Mucosa of stomach (tissue), 1 donor: Measurements from ENCODE around the gene LSM7.
"Not testable (repeated sequence)": the region's sequence is repeated elsewhere in the genome, so short reads cannot be mapped to it uniquely, and the experiment has no call there.

Experiments used
- H3K27me3 ChIP-seq: one replicate; pipeline ENCODE4 v1.7.0; 2013; ENCODE audit warnings: mild to moderate bottlenecking, low read length; ENCODE audit not compliant: control insufficient read depth, insufficient read depth
- H3K36me3 ChIP-seq: one replicate; pipeline ENCODE4 v1.7.0; 2013; ENCODE audit warnings: low read length; ENCODE audit not compliant: control insufficient read depth, insufficient read depth
- H3K4me1 ChIP-seq: one replicate; pipeline ENCODE4 v1.7.0; 2013; ENCODE audit warnings: mild to moderate bottlenecking, low read length; ENCODE audit not compliant: control insufficient read depth, insufficient read depth
- H3K4me3 ChIP-seq: one replicate; pipeline ENCODE4 v1.7.0; 2013; ENCODE audit warnings: low read length
- H3K9ac ChIP-seq: one replicate; pipeline ENCODE4 v1.7.0; 2013; ENCODE audit warnings: mild to moderate bottlenecking, low read length, moderate library complexity
- H3K9me3 ChIP-seq: one replicate; pipeline ENCODE4 v1.7.0; 2013; ENCODE audit warnings: mild to moderate bottlenecking, low read length, moderate library complexity; ENCODE audit not compliant: control insufficient read depth
- donor health status: Pancreatic carcinoma.

The LSM7 gene

GRCh38 chr19:2352121-2352520 is 23.7 kb upstream of the LSM7 start:
- Histone ChIP-seq H3K36me3 (no peaks in the 10 kb centered on the region), H3K4me3 (no peak overlapping the region), H3K9me3 (no peaks in the 10 kb centered on the region), H3K9ac (no peak overlapping the region), H3K27me3 (no peaks in the 10 kb centered on the region), H3K4me1 (no peaks in the 10 kb centered on the region)

GRCh38 chr19:2351591-2351990 is 23.2 kb upstream of the LSM7 start:
- Histone ChIP-seq H3K36me3 (no peaks in the 10 kb centered on the region), H3K4me3 (no peak overlapping the region), H3K27me3 (no peaks in the 10 kb centered on the region)

GRCh38 chr19:2350656-2351055 is 22.3 kb upstream of the LSM7 start:
- H3K27me3 ChIP-seq: no peaks in the 10 kb centered on the region
- H3K4me3 ChIP-seq: no peak overlapping the region
- peaks cover 9% of the 10 kb centered on the region for H3K4me1 ChIP-seq
- H3K9me3 ChIP-seq: no peaks in the 10 kb centered on the region
- no peak overlapping the region for H3K9ac ChIP-seq
- no peaks in the 10 kb centered on the region for H3K36me3 ChIP-seq

More at GRCh38 chr19:2351591-2351990, 23.2 kb upstream of the LSM7 start:
- H3K4me1 ChIP-seq: no peaks in the 10 kb centered on the region
- H3K9me3 ChIP-seq: no peaks in the 10 kb centered on the region
- H3K9ac ChIP-seq: no peak overlapping the region

- H3K4me1 ChIP-seq: peaks cover 15% of the 10 kb centered on the region
- H3K9ac ChIP-seq, H3K27me3 ChIP-seq, H3K4me3 ChIP-seq, H3K36me3 ChIP-seq, H3K9me3 ChIP-seq: not testable (repeated sequence)
These were observed 21.4 kb upstream of the LSM7 start for GRCh38 chr19:2349818-2350217.

GRCh38 chr19:2345794-2346663 is 17.6 kb upstream of the LSM7 start:
- Histone ChIP-seq H3K9me3 (no peaks in the 10 kb centered on the region), H3K27me3 (no peaks in the 10 kb centered on the region), H3K36me3 (no peaks in the 10 kb centered on the region), H3K9ac (no peak overlapping the region), H3K4me1 (peaks cover 15% of the 10 kb centered on the region), H3K4me3 (no peak overlapping the region)

- Histone ChIP-seq H3K27me3 (no peaks in the 10 kb centered on the region), H3K9me3 (no peaks in the 10 kb centered on the region), H3K4me3 (no peak overlapping the region), H3K4me1 (peaks cover 15% of the 10 kb centered on the region), H3K36me3 (no peaks in the 10 kb centered on the region), H3K9ac (no peak overlapping the region)
These were observed 16.7 kb upstream of the LSM7 start for GRCh38 chr19:2345076-2345475.

- H3K9me3 ChIP-seq: no peaks in the 10 kb centered on the region
- H3K36me3 ChIP-seq: no peaks in the 10 kb centered on the region
- no peak overlapping the region for H3K4me3 ChIP-seq
- peaks cover 17% of the 10 kb centered on the region for H3K4me1 ChIP-seq
- H3K27me3 ChIP-seq: no peaks in the 10 kb centered on the region
- H3K9ac ChIP-seq: no peak overlapping the region
These were observed 16.0 kb upstream of the LSM7 start for GRCh38 chr19:2344381-2344870.

- Histone ChIP-seq H3K4me3 (no peak overlapping the region), H3K27me3 (no peaks in the 10 kb centered on the region), H3K36me3 (no peaks in the 10 kb centered on the region), H3K4me1 (peaks cover 24% of the 10 kb centered on the region), H3K9ac (no peak overlapping the region), H3K9me3 (no peaks in the 10 kb centered on the region)
These were observed 15.1 kb upstream of the LSM7 start for GRCh38 chr19:2343289-2343982.

GRCh38 chr19:2342656-2343288 is 14.4 kb upstream of the LSM7 start:
- no peaks in the 10 kb centered on the region for H3K36me3 ChIP-seq
- H3K27me3 ChIP-seq: no peaks in the 10 kb centered on the region
- H3K4me1 ChIP-seq: peaks cover 24% of the 10 kb centered on the region
- H3K9me3 ChIP-seq: no peaks in the 10 kb centered on the region
- H3K9ac ChIP-seq: no peak overlapping the region
- H3K4me3 ChIP-seq: no peak overlapping the region

- Histone ChIP-seq H3K36me3 (no peaks in the 10 kb centered on the region), H3K9ac (no peak overlapping the region), H3K4me1 (peaks cover 24% of the 10 kb centered on the region)
These were observed 13.6 kb upstream of the LSM7 start for GRCh38 chr19:2341982-2342381.

GRCh38 chr19:2341244-2341751 is 12.9 kb upstream of the LSM7 start:
- H3K36me3 ChIP-seq: no peaks in the 10 kb centered on the region

More at GRCh38 chr19:2341982-2342381, 13.6 kb upstream of the LSM7 start:
- Histone ChIP-seq H3K4me3 (no peak overlapping the region), H3K9me3 (no peaks in the 10 kb centered on the region), H3K27me3 (no peaks in the 10 kb centered on the region)

More at GRCh38 chr19:2341244-2341751, 12.9 kb upstream of the LSM7 start:
- Histone ChIP-seq H3K9me3 (no peaks in the 10 kb centered on the region), H3K4me3 (no peak overlapping the region), H3K4me1 (peaks cover 22% of the 10 kb centered on the region), H3K27me3 (no peaks in the 10 kb centered on the region), H3K9ac (no peak overlapping the region)
